Measurements from ENCODE around the gene PRR16.

- peak; percentile 18 for TF ChIP-seq CTCF (IDR thresholded peaks at IDR 0.05; ENCODE audit: insufficient read depth, low read length, poor library complexity, severe bottlenecking)
- TF ChIP-seq EZH2phosphoT487 (conservative IDR thresholded peaks at IDR 0.05; ENCODE audit: low read length): no peak
Observed at GRCh38 chr5:120655828-120656435, 191.8 kb downstream of the PRR16 start.
